Right lobe of liver (tissue), 6 donors: ENCODE data around the gene CRAMP1. TPM values are rescaled to one million over a fixed set of nuclear protein-coding genes. Genes with fewer than 3 reads are reported as not detected.
"Not testable (repeated sequence)": the region's sequence is repeated elsewhere in the genome, so short reads cannot be mapped to it uniquely, and the experiment has no call there.

Experiments used
- ATAC-seq, 4 donors: fragments of 200-7000 bp; cut with Tn5 transposase; one replicate each; pipeline ENCODE4 v1.9.1; 2020; ENCODE audit warnings: mild to moderate bottlenecking in 4 of 4, moderate library complexity in 4 of 4
- DNase-seq, 3 donors: peaks; one replicate each; pipeline ENCODE4 v3.0.0-alpha.2; 2020
- H3K27ac ChIP-seq, 3 donors: fragments of 200-600 bp; one replicate each; pipeline ENCODE4 v1.8.0; 2022
- H3K27me3 ChIP-seq, 2 donors: fragments of 200-600 bp; one replicate each; pipeline ENCODE4 v1.8.0; 2022
- H3K36me3 ChIP-seq, 4 donors: fragments of 200-600 bp; sonication (generic) in 1 of 4; one replicate each; pipeline versions ENCODE4 v1.5.1 to v1.8.0; 2017 to 2022; ENCODE audit warnings: control low read depth in 1 of 4
- H3K4me1 ChIP-seq, 4 donors: fragments of 200-600 bp; sonication (generic) in 1 of 4; one replicate each; pipeline versions ENCODE4 v1.5.1 to v1.8.0; 2017 to 2022; ENCODE audit warnings: control low read depth in 1 of 4
- H3K4me3 ChIP-seq, 3 donors: fragments of 200-600 bp; one replicate each; pipeline ENCODE4 v1.8.0; 2022
- H3K9me3 ChIP-seq, 4 donors: fragments of 200-600 bp; sonication (generic) in 1 of 4; one replicate each; pipeline versions ENCODE4 v1.5.1 to v1.8.0; 2017 to 2022; ENCODE audit warnings: control low read depth in 1 of 4
- POLR2A ChIP-seq: fragments of 450-650 bp; IDR thresholded peaks from one replicate; pipeline ENCODE4 v1.6.1; 2017; ENCODE audit warnings: antibody characterized with exemption, mild to moderate bottlenecking
- WGBS: methylation state at CpG from one replicate; pipeline ENCODE4 v1.1.6; 2018; ENCODE audit warnings: low coverage, low lambda C conversion rate; ENCODE audit not compliant: insufficient coverage; ENCODE audit errors: missing lambda C conversion rate; 5-methylcytosine and 5-hydroxymethylcytosine counted together
- intact Hi-C, 2 donors: fragments of 100-400 bp; cut with DNase I; formaldehyde crosslinking; loops; one replicate each; pipeline versions ENCODE4 v1.11.2 to v1.14.1; 2022
- total RNA-seq, 6 experiments: library from RNA; depleted of rRNA in 2 of 6; stranded (reverse); fragments of >200 nt in 2 of 6; fragmentation: NEBNext Ultra II Directional in 3 of 6; extraction: Animal tissue kit (Norgen Biotek cat#: 25700) in 3 of 6; gene quantifications; one replicate each; pipeline versions ENCODE4 v1.1.0 to v1.2.4, GENCODE V29; 2016 to 2023
- TF ChIP-seq, protein P1 (sequence below), 4 donors: fragments of 200-600 bp in 3 of 4; fragments of 450-650 bp in 1 of 4; IDR thresholded peaks; one replicate each; pipeline versions ENCODE4 v1.5.1 to v1.8.0; 2016 to 2022; ENCODE audit warnings: antibody characterized with exemption in 4 of 4, mild to moderate bottlenecking in 2 of 4
- donor health status: DM: no; HTN: yes; CAD: no.
- donor health status: DM: no; HTN: no; CAD: no.
- donor health status: DM: no; HTN: no; CAD: no.
- donor health status: DM: no; HTN: yes; CAD: no.
- donor health status: DM: no; HTN: yes; CAD: no.

Gene CRAMP1
- total RNA-seq, 6 experiments from 2014 or later = 2.9 to 8.4 (median 5.8) TPM

DNA sequence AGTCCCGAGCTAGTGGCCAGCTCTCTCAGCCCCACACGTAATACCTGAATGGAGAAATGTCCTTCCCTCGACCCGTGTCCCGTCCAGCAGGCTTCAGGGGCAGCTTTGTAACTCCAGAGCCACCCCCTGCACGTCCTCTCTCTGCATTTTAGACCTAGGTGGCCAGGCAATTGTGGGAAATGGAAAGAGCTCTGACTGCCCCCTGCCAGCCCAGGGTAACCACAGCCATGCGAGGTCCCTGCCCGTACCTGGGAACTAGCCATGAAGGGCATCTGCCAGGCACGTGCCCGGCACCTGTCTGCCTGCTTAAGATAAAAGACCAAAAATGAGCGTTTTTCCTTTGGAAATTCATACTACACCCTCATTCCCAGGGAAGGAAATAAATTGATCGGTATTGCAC is 103.1 kb downstream of the CRAMP1 start:
- no peaks in the 10 kb centered on the region for H3K27me3 ChIP-seq
- H3K9me3 ChIP-seq = no peaks in the 10 kb centered on the region
- H3K4me3 ChIP-seq = no peak overlapping the region
- DNase-seq = no peak
- peak in 3 of 4 donors; percentile 36 to 65 (median 46) for ATAC-seq
- peaks cover 0 to 11% (median 4%) of the 10 kb centered on the region in 4 donors for H3K4me1 ChIP-seq
- H3K27ac ChIP-seq = no peak overlapping the region
- intact Hi-C loops = no loop called here
- WGBS = 79% methylated on average over 9 of the region's 12 CpGs
- TF ChIP-seq, protein P1, sequence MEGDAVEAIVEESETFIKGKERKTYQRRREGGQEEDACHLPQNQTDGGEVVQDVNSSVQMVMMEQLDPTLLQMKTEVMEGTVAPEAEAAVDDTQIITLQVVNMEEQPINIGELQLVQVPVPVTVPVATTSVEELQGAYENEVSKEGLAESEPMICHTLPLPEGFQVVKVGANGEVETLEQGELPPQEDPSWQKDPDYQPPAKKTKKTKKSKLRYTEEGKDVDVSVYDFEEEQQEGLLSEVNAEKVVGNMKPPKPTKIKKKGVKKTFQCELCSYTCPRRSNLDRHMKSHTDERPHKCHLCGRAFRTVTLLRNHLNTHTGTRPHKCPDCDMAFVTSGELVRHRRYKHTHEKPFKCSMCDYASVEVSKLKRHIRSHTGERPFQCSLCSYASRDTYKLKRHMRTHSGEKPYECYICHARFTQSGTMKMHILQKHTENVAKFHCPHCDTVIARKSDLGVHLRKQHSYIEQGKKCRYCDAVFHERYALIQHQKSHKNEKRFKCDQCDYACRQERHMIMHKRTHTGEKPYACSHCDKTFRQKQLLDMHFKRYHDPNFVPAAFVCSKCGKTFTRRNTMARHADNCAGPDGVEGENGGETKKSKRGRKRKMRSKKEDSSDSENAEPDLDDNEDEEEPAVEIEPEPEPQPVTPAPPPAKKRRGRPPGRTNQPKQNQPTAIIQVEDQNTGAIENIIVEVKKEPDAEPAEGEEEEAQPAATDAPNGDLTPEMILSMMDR (IDR thresholded peaks at IDR 0.05) = no peak
- no peak for TF ChIP-seq POLR2A
- no peaks in the 10 kb centered on the region for H3K36me3 ChIP-seq

DNA sequence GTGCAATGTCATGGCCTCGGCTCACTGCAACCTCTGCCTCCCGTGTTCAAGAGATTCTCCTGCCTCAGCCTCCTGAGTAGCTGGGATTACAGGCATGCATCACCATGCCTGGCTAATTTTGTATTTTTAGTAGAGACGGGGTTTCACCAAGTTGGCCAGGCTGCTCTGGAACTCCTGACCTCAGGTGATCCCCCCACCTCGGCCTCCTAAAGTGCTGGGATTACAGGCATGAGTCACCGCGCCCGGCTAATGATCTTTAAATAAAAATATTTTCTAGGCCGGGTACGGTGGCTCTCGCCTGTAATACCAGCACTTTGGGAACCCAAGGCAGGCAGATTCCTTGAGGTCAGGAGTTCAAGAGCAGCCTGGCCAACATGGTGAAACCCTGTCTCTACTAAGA is 106.1 kb downstream of the CRAMP1 start:
- H3K27ac ChIP-seq, intact Hi-C loops, H3K4me3 ChIP-seq, H3K9me3 ChIP-seq, DNase-seq, H3K36me3 ChIP-seq, H3K27me3 ChIP-seq, ATAC-seq: not testable (repeated sequence)
- peaks cover 0 to 11% (median 6%) of the 10 kb centered on the region in 4 donors for H3K4me1 ChIP-seq
- 100% methylated on average over 2 of the region's 10 CpGs for WGBS

DNA sequence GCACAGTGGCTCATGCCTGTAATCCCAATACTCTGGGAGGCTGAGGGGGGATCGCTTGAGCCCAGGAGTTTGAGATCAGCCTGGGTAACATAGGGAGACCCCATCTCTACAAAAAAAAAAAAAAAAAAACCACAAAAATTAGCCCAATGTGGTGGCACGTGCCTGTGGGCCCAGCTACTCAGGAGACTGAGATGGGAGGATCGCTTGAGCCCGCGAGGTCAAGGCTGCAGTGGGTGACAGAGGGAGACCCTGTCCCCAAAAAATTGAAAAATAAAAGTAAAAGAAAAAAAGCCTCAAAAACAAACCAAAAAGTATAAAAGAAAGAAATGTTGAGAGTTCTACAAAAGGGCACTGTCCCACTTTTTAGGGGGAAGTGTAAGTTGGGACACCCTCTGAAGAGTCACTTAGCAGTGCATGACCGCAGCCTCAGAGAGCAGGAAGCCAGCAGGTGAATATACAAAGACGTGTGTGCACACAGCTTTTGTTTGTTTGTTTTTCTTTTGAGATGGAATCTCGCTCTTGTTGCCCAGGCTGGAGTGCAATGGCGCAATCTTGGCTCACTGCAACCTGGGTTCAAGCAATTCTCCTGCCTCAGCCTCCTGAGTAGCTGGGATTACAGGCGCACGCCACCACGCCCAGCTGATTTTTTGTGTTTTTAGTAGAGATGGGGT is 107.5 kb downstream of the CRAMP1 start:
- H3K4me3 ChIP-seq, H3K36me3 ChIP-seq, intact Hi-C loops, H3K9me3 ChIP-seq, H3K27me3 ChIP-seq: not testable (repeated sequence)
- Histone ChIP-seq H3K27ac (peak overlapping the region in 2 of 3 donors; percentile 2 to 26), H3K4me1 (peaks cover 0 to 11% (median 6%) of the 10 kb centered on the region in 4 donors)
- 58% methylated on average over 10 of the region's 12 CpGs for WGBS
- ATAC-seq (peak; percentile 69 to 82 (median 78)), DNase-seq (peak in 2 of 3 donors; percentile 42 to 49)

DNA sequence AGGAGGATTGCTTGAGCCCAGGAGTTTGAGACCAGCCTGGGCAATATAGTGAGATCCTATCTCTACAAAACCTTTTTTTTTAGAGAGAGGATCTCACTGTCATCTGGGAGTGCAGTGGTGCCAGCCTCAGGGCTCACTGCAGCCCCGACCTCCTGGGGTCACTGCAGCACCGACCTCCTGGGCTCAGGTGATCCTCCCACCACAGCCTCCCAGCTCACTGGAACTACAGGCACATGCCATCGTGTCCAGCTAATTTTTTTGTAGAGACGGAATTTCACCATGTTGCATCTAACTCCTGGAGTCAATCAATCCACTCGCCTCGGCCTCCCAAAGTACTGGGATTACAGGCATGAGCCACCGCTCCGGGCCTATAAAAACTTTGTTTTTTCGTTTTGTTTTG is 109.2 kb downstream of the CRAMP1 start:
- H3K27me3 ChIP-seq = no peaks in the 10 kb centered on the region
- ATAC-seq (no peak), DNase-seq (no peak)
- H3K4me3 ChIP-seq = no peak overlapping the region
- peaks cover 0 to 11% (median 6%) of the 10 kb centered on the region in 4 donors for H3K4me1 ChIP-seq
- TF ChIP-seq POLR2A = no peak
- TF ChIP-seq, protein P1 (IDR thresholded peaks at IDR 0.05) = no peak
- 90% methylated on average over 7 of the region's 9 CpGs for WGBS
- H3K27ac ChIP-seq = peak overlapping the region in 1 of 3 donors; percentile 33
- peaks cover 0 to 6% (median 0%) of the 10 kb centered on the region in 4 donors for H3K36me3 ChIP-seq
- H3K9me3 ChIP-seq = no peaks in the 10 kb centered on the region
- intact Hi-C loops = no loop called here

DNA sequence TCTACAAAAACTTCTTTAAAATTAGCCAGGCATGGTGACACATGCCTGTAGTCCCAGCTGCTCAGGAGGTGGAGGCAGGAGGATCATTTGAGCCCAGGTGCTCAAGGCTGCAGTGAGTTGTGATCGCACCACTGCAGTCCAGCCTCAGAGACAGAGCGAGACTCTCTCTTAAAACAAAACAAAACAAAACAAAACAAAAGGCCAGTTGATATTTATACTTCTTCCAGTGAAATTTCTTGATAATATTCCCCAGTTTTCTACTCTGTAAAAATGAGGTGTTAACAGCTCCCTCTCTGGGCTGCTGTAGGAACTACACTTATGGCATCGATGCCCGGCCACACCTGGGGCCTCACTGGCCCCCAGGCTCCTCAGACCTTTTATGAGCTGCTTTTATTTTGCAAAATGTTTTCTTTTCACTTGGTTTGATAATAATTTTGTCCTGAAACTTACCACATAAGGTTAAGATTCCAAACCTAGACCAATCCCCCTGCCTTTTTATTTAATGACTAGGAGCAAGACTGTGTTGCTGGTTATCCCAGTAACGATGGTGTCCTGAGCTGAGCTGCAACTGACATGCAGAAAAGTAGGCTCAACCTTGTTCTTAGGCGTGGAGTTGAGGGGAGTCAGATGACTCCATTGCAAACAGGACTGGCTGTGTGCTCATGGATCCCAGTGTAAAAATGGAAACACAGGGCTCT is 111.4 kb downstream of the CRAMP1 start:
- Histone ChIP-seq H3K27ac (no peak overlapping the region), H3K4me3 (no peak overlapping the region), H3K9me3 (no peaks in the 10 kb centered on the region), H3K4me1 (peaks cover 0 to 11% (median 6%) of the 10 kb centered on the region in 4 donors), H3K36me3 (peaks cover 0 to 12% (median 0%) of the 10 kb centered on the region in 4 donors), H3K27me3 (no peaks in the 10 kb centered on the region)
- no peak for DNase-seq
- 50% methylated on average over 6 of the region's 6 CpGs for WGBS
- intact Hi-C loops = no loop called here
- ATAC-seq = peak; percentile 40 to 67 (median 64)
- TF ChIP-seq, protein P1 (IDR thresholded peaks at IDR 0.05) = peak; percentile 60 to 82 (median 76)
- no peak for TF ChIP-seq POLR2A
